IPS-15b (cell line): Measurements from ENCODE around the gene E2F6.

Source experiments
- H3K27me3 ChIP-seq: one replicate; pipeline ENCODE4 v1.6.1; 2013; ENCODE audit warnings: low read length; ENCODE audit not compliant: control insufficient read depth, insufficient read depth
- H3K36me3 ChIP-seq: one replicate; pipeline ENCODE4 v1.6.1; 2013; ENCODE audit warnings: low read length; ENCODE audit not compliant: control insufficient read depth, insufficient read depth
- H3K4me1 ChIP-seq: one replicate; pipeline ENCODE4 v1.6.1; 2013; ENCODE audit warnings: mild to moderate bottlenecking, low read length; ENCODE audit not compliant: control insufficient read depth, insufficient read depth
- H3K4me3 ChIP-seq: one replicate; pipeline ENCODE4 v1.5.1; 2013; ENCODE audit warnings: low read depth, low read length
- H3K9ac ChIP-seq: one replicate; pipeline ENCODE4 v1.6.1; 2013; ENCODE audit warnings: low read depth, mild to moderate bottlenecking, low read length
- H3K9me3 ChIP-seq: one replicate; pipeline ENCODE4 v1.6.1; 2013; ENCODE audit warnings: mild to moderate bottlenecking, low read length; ENCODE audit not compliant: control insufficient read depth, insufficient read depth

E2F6 gene

GRCh38 chr2:11444737-11445136, 21.2 kb downstream of the E2F6 start:
- peaks cover 4% of the 10 kb centered on the region for H3K9me3 ChIP-seq
- no peak overlapping the region for H3K4me3 ChIP-seq
- no peaks in the 10 kb centered on the region for H3K4me1 ChIP-seq
- H3K36me3 ChIP-seq = peaks cover 27% of the 10 kb centered on the region
- H3K27me3 ChIP-seq = no peaks in the 10 kb centered on the region
- H3K9ac ChIP-seq = no peak overlapping the region

GRCh38 chr2:11438555-11439080, 27.3 kb downstream of the E2F6 start:
- Histone ChIP-seq H3K36me3 (peaks cover 7% of the 10 kb centered on the region), H3K4me1 (no peaks in the 10 kb centered on the region), H3K9ac (no peak overlapping the region), H3K9me3 (peaks cover 4% of the 10 kb centered on the region), H3K27me3 (no peaks in the 10 kb centered on the region), H3K4me3 (no peak overlapping the region)

- Histone ChIP-seq H3K27me3 (no peaks in the 10 kb centered on the region), H3K36me3 (peaks cover 5% of the 10 kb centered on the region), H3K4me1 (no peaks in the 10 kb centered on the region), H3K9ac (no peak overlapping the region), H3K9me3 (peaks cover 4% of the 10 kb centered on the region), H3K4me3 (no peak overlapping the region)
Measured at GRCh38 chr2:11437602-11438001, 28.4 kb downstream of the E2F6 start.

- no peaks in the 10 kb centered on the region for H3K27me3 ChIP-seq
- no peaks in the 10 kb centered on the region for H3K9me3 ChIP-seq
- no peak overlapping the region for H3K4me3 ChIP-seq
- H3K36me3 ChIP-seq = no peaks in the 10 kb centered on the region
- no peak overlapping the region for H3K9ac ChIP-seq
- H3K4me1 ChIP-seq = no peaks in the 10 kb centered on the region
Measured at GRCh38 chr2:11435036-11435435, 30.9 kb downstream of the E2F6 start.

GRCh38 chr2:11434443-11434842, 31.5 kb downstream of the E2F6 start:
- Histone ChIP-seq H3K4me3 (no peak overlapping the region), H3K36me3 (no peaks in the 10 kb centered on the region), H3K27me3 (no peaks in the 10 kb centered on the region), H3K9ac (no peak overlapping the region), H3K9me3 (no peaks in the 10 kb centered on the region), H3K4me1 (no peaks in the 10 kb centered on the region)

GRCh38 chr2:11433822-11434221, 32.1 kb downstream of the E2F6 start:
- Histone ChIP-seq H3K27me3 (no peaks in the 10 kb centered on the region), H3K4me1 (no peaks in the 10 kb centered on the region), H3K4me3 (no peak overlapping the region), H3K9ac (no peak overlapping the region), H3K36me3 (no peaks in the 10 kb centered on the region), H3K9me3 (no peaks in the 10 kb centered on the region)

- Histone ChIP-seq H3K9me3 (no peaks in the 10 kb centered on the region), H3K27me3 (no peaks in the 10 kb centered on the region), H3K36me3 (no peaks in the 10 kb centered on the region), H3K4me3 (no peak overlapping the region), H3K9ac (no peak overlapping the region), H3K4me1 (no peaks in the 10 kb centered on the region)
Measured at GRCh38 chr2:11430729-11431128, 35.2 kb downstream of the E2F6 start.

- Histone ChIP-seq H3K36me3 (no peaks in the 10 kb centered on the region), H3K27me3 (no peaks in the 10 kb centered on the region), H3K4me1 (no peaks in the 10 kb centered on the region), H3K4me3 (no peak overlapping the region), H3K9ac (no peak overlapping the region), H3K9me3 (no peaks in the 10 kb centered on the region)
Measured at GRCh38 chr2:11427224-11427623, 38.7 kb downstream of the E2F6 start.

GRCh38 chr2:11422901-11423435, 43.0 kb downstream of the E2F6 start:
- Histone ChIP-seq H3K27me3 (no peaks in the 10 kb centered on the region), H3K9me3 (no peaks in the 10 kb centered on the region), H3K4me1 (no peaks in the 10 kb centered on the region), H3K9ac (no peak overlapping the region), H3K36me3 (no peaks in the 10 kb centered on the region), H3K4me3 (no peak overlapping the region)

- no peaks in the 10 kb centered on the region for H3K9me3 ChIP-seq
- H3K27me3 ChIP-seq = no peaks in the 10 kb centered on the region
- H3K4me3 ChIP-seq = no peak overlapping the region
- H3K9ac ChIP-seq = no peak overlapping the region
- H3K36me3 ChIP-seq = no peaks in the 10 kb centered on the region
- H3K4me1 ChIP-seq = no peaks in the 10 kb centered on the region
Measured at GRCh38 chr2:11422491-11422865, 43.5 kb downstream of the E2F6 start.

- Histone ChIP-seq H3K9ac (no peak overlapping the region), H3K4me1 (no peaks in the 10 kb centered on the region), H3K9me3 (peaks cover 1% of the 10 kb centered on the region), H3K27me3 (no peaks in the 10 kb centered on the region), H3K36me3 (no peaks in the 10 kb centered on the region), H3K4me3 (no peak overlapping the region)
Measured at GRCh38 chr2:11421863-11422490, 44.0 kb downstream of the E2F6 start.

- Histone ChIP-seq H3K4me1 (no peaks in the 10 kb centered on the region), H3K9me3 (peaks cover 4% of the 10 kb centered on the region), H3K4me3 (no peak overlapping the region), H3K27me3 (no peaks in the 10 kb centered on the region), H3K9ac (no peak overlapping the region), H3K36me3 (no peaks in the 10 kb centered on the region)
Measured at GRCh38 chr2:11420671-11421070, 45.3 kb downstream of the E2F6 start.
